H1 (cell line): ENCODE data around the gene CCDC7. TPM values are rescaled to one million over a fixed set of nuclear protein-coding genes. Genes with fewer than 3 reads are reported as not detected.

Experiments used
- CTCF ChIA-PET: fragments of 300-600 bp; sonication (Branson Sonifier 250); formaldehyde crosslinking; loops from one replicate; lab custom pipeline; 2021; ENCODE audit not compliant: partially characterized antibody; lab: Charles Lee
- POLR2A ChIA-PET: fragments of 300-600 bp; sonication (Branson Sonifier 250); formaldehyde crosslinking; loops from one replicate; lab custom pipeline; 2021; ENCODE audit warnings: inconsistent platforms; ENCODE audit not compliant: partially characterized antibody; lab: Charles Lee
- DNase-seq, 2 experiments: peaks; one replicate each; pipeline versions ENCODE4 v3.0.0 to v3.0.0-alpha.2; 2010 to 2022; ENCODE audit warnings: low spot score in 2 of 2, low read depth in 1 of 2, mixed read lengths in 1 of 2
- FAIRE-seq: peaks from 2 replicates; lab custom pipeline; 2011; peaks lifted over from hg19 to GRCh38; lab: Jason Lieb, UNC
- H2AFZ ChIP-seq: 2 replicates; pipeline ENCODE4 v1.8.1; 2012; ENCODE audit warnings: low read length, inconsistent platforms
- H2AK5ac ChIP-seq: 2 replicates; pipeline ENCODE4 v1.6.1; 2013; ENCODE audit warnings: low read depth, low read length
- H2BK120ac ChIP-seq: replicated peaks from 2 replicates; pipeline ENCODE3; 2013; ENCODE audit warnings: low read depth, low read length, inconsistent platforms
- H2BK12ac ChIP-seq: 2 replicates; pipeline ENCODE4 v1.6.1; 2013; ENCODE audit warnings: low read depth, low read length
- H2BK15ac ChIP-seq: 2 replicates; pipeline ENCODE4 v1.6.1; 2013; ENCODE audit warnings: low read length
- H2BK20ac ChIP-seq: 2 replicates; pipeline ENCODE4 v1.6.1; 2013; ENCODE audit warnings: low read length
- H2BK5ac ChIP-seq: 2 replicates; pipeline ENCODE4 v1.6.1; 2013; ENCODE audit warnings: low read depth, low read length
- H3K14ac ChIP-seq: 2 replicates; pipeline ENCODE4 v1.6.1; 2013; ENCODE audit warnings: inconsistent platforms; ENCODE audit not compliant: insufficient read length
- H3K18ac ChIP-seq: 2 replicates; pipeline ENCODE4 v1.6.1; 2013; ENCODE audit warnings: low read length; ENCODE audit errors: extremely low read depth
- H3K23ac ChIP-seq: 2 replicates; pipeline ENCODE4 v1.6.1; 2013; ENCODE audit warnings: inconsistent platforms; ENCODE audit not compliant: insufficient read length
- H3K23me2 ChIP-seq: 2 replicates; pipeline ENCODE4 v1.6.1; 2013; ENCODE audit warnings: low read depth, low read length
- H3K27ac ChIP-seq: 2 replicates; pipeline ENCODE4 v1.6.1; 2011; ENCODE audit warnings: low read depth, low read length, inconsistent platforms
- H3K27me3 ChIP-seq, 4 experiments: replicated peaks in 1 of 4; 1 replicate in 1 of 4; 2 replicates in 3 of 4; pipeline versions ENCODE4 v1.6.1 to v1.8.1; 2011 to 2013; ENCODE audit warnings: low read length in 3 of 4, mild to moderate bottlenecking in 3 of 4, inconsistent platforms in 2 of 4, mixed read lengths in 2 of 4, moderate library complexity in 1 of 4; ENCODE audit not compliant: control insufficient read depth in 3 of 4, insufficient read depth in 3 of 4; ENCODE audit errors: extremely low read depth in 1 of 4
- H3K36me3 ChIP-seq, 4 experiments: 2 replicates each; pipeline versions ENCODE4 v1.6.1 to v1.8.1; 2011 to 2013; ENCODE audit warnings: mild to moderate bottlenecking in 4 of 4, low read length in 3 of 4, moderate library complexity in 2 of 4, control low read depth in 1 of 4, inconsistent platforms in 1 of 4; ENCODE audit not compliant: insufficient read depth in 4 of 4, control insufficient read depth in 2 of 4
- H3K4ac ChIP-seq: replicated peaks from 2 replicates; pipeline ENCODE3; 2013; ENCODE audit warnings: low read length, low read depth, mixed read lengths, inconsistent platforms; ENCODE audit not compliant: insufficient read length
- H3K4me1 ChIP-seq, 4 experiments: replicated peaks in 1 of 4; 1 replicate in 1 of 4; 2 replicates in 3 of 4; pipeline versions ENCODE4 v1.6.1 to v1.8.1; 2011 to 2013; ENCODE audit warnings: low read length in 3 of 4, inconsistent platforms in 2 of 4, mixed read lengths in 1 of 4; ENCODE audit not compliant: insufficient read depth in 4 of 4, control insufficient read depth in 3 of 4
- H3K4me2 ChIP-seq, 2 experiments: 2 replicates each; pipeline versions ENCODE4 v1.6.1 to v1.8.1; 2011 to 2013; ENCODE audit warnings: low read depth in 2 of 2, low read length in 2 of 2, control low read depth in 1 of 2, inconsistent platforms in 1 of 2, mild to moderate bottlenecking in 1 of 2; ENCODE audit not compliant: insufficient read depth in 1 of 2
- H3K4me3 ChIP-seq, 4 experiments: fragments of 200-600, 300-600 bp in 1 of 4; sonication (generic), shearing (Covaris generic), sonication (Bioruptor Twin) in 1 of 4; 2 replicates each; pipeline versions ENCODE4 v1.5.1 to v1.8.1; 2011 to 2016; ENCODE audit warnings: low read length in 4 of 4, low read depth in 3 of 4, control low read depth in 2 of 4, inconsistent platforms in 2 of 4, mild to moderate bottlenecking in 2 of 4, mixed read lengths in 1 of 4, moderate library complexity in 1 of 4; ENCODE audit not compliant: insufficient read depth in 2 of 4; ENCODE audit errors: extremely low read depth in 1 of 4
- H3K56ac ChIP-seq: replicated peaks from 2 replicates; pipeline ENCODE3; 2013; ENCODE audit warnings: low read depth, mild to moderate bottlenecking, mixed read lengths, low read length, inconsistent platforms; ENCODE audit not compliant: insufficient read length
- H3K79me1 ChIP-seq: 2 replicates; pipeline ENCODE4 v1.6.1; 2013; ENCODE audit warnings: low read depth, low read length, control low read depth
- H3K79me2 ChIP-seq, 2 experiments: 2 replicates each; pipeline versions ENCODE4 v1.6.1 to v1.8.1; 2012 to 2013; ENCODE audit warnings: low read length in 2 of 2, mild to moderate bottlenecking in 2 of 2, inconsistent platforms in 1 of 2; ENCODE audit not compliant: insufficient read depth in 2 of 2, control insufficient read depth in 1 of 2
- H3K9ac ChIP-seq, 4 experiments: replicated peaks in 1 of 4; 1 replicate in 1 of 4; 2 replicates in 3 of 4; pipeline versions ENCODE4 v1.6.1 to v1.8.1; 2011 to 2013; ENCODE audit warnings: low read depth in 3 of 4, low read length in 3 of 4, control low read depth in 2 of 4, mild to moderate bottlenecking in 2 of 4, moderate library complexity in 2 of 4, inconsistent platforms in 1 of 4; ENCODE audit errors: extremely low read depth in 1 of 4
- H3K9me3 ChIP-seq, 2 experiments: 2 replicates each; pipeline versions ENCODE4 v1.6.1 to v1.8.1; 2012 to 2013; ENCODE audit warnings: mild to moderate bottlenecking in 2 of 2, moderate library complexity in 2 of 2, control low read depth in 1 of 2, inconsistent platforms in 1 of 2, low read depth in 1 of 2, low read length in 1 of 2, mixed read lengths in 1 of 2; ENCODE audit not compliant: insufficient read depth in 2 of 2
- H4K20me1 ChIP-seq, 2 experiments: replicated peaks in 1 of 2; 2 replicates each; pipeline versions ENCODE3 to v1.8.1; 2011 to 2013; ENCODE audit warnings: inconsistent platforms in 2 of 2, low read length in 2 of 2, mild to moderate bottlenecking in 1 of 2; ENCODE audit not compliant: insufficient read depth in 2 of 2, control insufficient read depth in 1 of 2
- H4K5ac ChIP-seq: 2 replicates; pipeline ENCODE4 v1.6.1; 2013; ENCODE audit warnings: low read length, low read depth, mixed read lengths, inconsistent platforms; ENCODE audit not compliant: insufficient read length
- H4K8ac ChIP-seq: 2 replicates; pipeline ENCODE4 v1.8.0; 2013; ENCODE audit warnings: mild to moderate bottlenecking, moderate library complexity, low read length, inconsistent platforms; ENCODE audit not compliant: insufficient read depth; ENCODE audit errors: extremely low read depth
- H4K91ac ChIP-seq: replicated peaks from 2 replicates; pipeline ENCODE3; 2013; ENCODE audit warnings: low read length, mixed read lengths, inconsistent platforms; ENCODE audit not compliant: insufficient read length
- ZNF274 ChIP-seq: IDR thresholded peaks from 2 replicates; pipeline ENCODE4 v1.7.0; 2012; ENCODE audit warnings: low read length, borderline replicate concordance; ENCODE audit errors: extremely low read depth
- WGBS, 2 experiments: shearing (Covaris generic) in 1 of 2; methylation state at CpG; one replicate each; pipeline versions ENCODE4 v1.1.6 to v1.1.7; 2013 to 2015; ENCODE audit warnings: low lambda C conversion rate in 2 of 2, mixed read lengths in 2 of 2, inconsistent platforms in 1 of 2, low coverage in 1 of 2, missing lambda C conversion rate in 1 of 2; ENCODE audit not compliant: insufficient replicate concordance in 2 of 2, insufficient coverage in 1 of 2, insufficient read length in 1 of 2; ENCODE audit errors: extremely low coverage in 1 of 2, missing lambda C conversion rate in 1 of 2; 5-methylcytosine and 5-hydroxymethylcytosine counted together
- polyA plus RNA-seq, 7 experiments: library from polyadenylated mRNA; depleted of rRNA in 3 of 7; stranded (reverse) in 5 of 7; unstranded in 2 of 7; fragments of >200 nt in 5 of 7; fragments of 200-250 nt in 2 of 7; gene quantifications; 1 replicate in 5 of 7; 2 replicates in 1 of 7; 4 replicates in 1 of 7; pipeline versions ENCODE4 v1.2.1 to v1.2.3, GENCODE V29; 2011 to 2013; ENCODE audit warnings: missing spikeins in 2 of 7, mixed read lengths in 2 of 7
- total RNA-seq: library from RNA; stranded (reverse); fragmentation: NEBNext Ultra II Directional; extraction: Animal tissue kit (Norgen Biotek cat#: 25700); gene quantifications from 2 replicates; pipeline ENCODE4 v1.2.1, GENCODE V29; 2021

Gene CCDC7
- total and polyA plus RNA-seq, 2 of the 8 experiments (the other 6 are each of a cell fraction or from before 2014, with no cell fraction given) = 0.18 to 0.74 TPM

GRCh38 chr10:32846974-32847373, 401.0 kb downstream of the CCDC7 start:
- no peak overlapping the region for H4K8ac ChIP-seq
- CTCF ChIA-PET = no interaction called here
- no peak overlapping the region for H2BK12ac ChIP-seq
- no peak overlapping the region for H3K23ac ChIP-seq
- no peak overlapping the region for H3K9ac ChIP-seq
- H3K23me2 ChIP-seq = no peaks in the 10 kb centered on the region
- no peak overlapping the region for H2AFZ ChIP-seq
- H3K79me1 ChIP-seq = no peaks in the 10 kb centered on the region
- no peak for DNase-seq
- POLR2A ChIA-PET = no interaction called here
- H3K79me2 ChIP-seq = no peaks in the 10 kb centered on the region
- TF ChIP-seq ZNF274 = no peak
- FAIRE-seq = peak; percentile 13
- H3K4me2 ChIP-seq = no peak overlapping the region
- no peak overlapping the region for H3K4ac ChIP-seq
- no peak overlapping the region for H4K91ac ChIP-seq
- H3K4me1 ChIP-seq = no peaks in the 10 kb centered on the region
- H3K27me3 ChIP-seq = no peaks in the 10 kb centered on the region
- H3K4me3 ChIP-seq = no peak overlapping the region
- no peak overlapping the region for H2BK5ac ChIP-seq
- no peaks in the 10 kb centered on the region for H4K20me1 ChIP-seq
- no peak overlapping the region for H2AK5ac ChIP-seq
- H3K14ac ChIP-seq = no peak overlapping the region
- no peak overlapping the region for H3K56ac ChIP-seq
- H4K5ac ChIP-seq = no peak overlapping the region
- 72% methylated on average over 4 of the region's 4 CpGs; no CpG with 5 or more reads in 1 of the 2 experiments for WGBS, 2 experiments
- H3K18ac ChIP-seq = no peak overlapping the region
- no peaks in the 10 kb centered on the region for H3K36me3 ChIP-seq
- no peak overlapping the region for H2BK15ac ChIP-seq
- no peak overlapping the region for H3K27ac ChIP-seq
- no peak overlapping the region for H2BK120ac ChIP-seq
- no peaks in the 10 kb centered on the region for H3K9me3 ChIP-seq
- H2BK20ac ChIP-seq = no peak overlapping the region
